IMR-90 (cell line): Measurements from ENCODE around the gene SHC2. TPM values are rescaled to one million over a fixed set of nuclear protein-coding genes. Genes with fewer than 3 reads are reported as not detected.

Experiments used
- ATAC-seq: fragments of 200-7000 bp; cut with Tn5 transposase; 2 replicates; pipeline ENCODE4 v1.9.1; 2020; ENCODE audit warnings: low read depth, mild to moderate bottlenecking, moderate library complexity
- BruUV-seq: library from RNA; stranded (reverse); fragments of 400-500 nt; replicated peaks from 2 replicates; lab custom pipeline; 2021; lab: Mats Ljungman, UMichigan
- CTCF ChIA-PET: fragments of 300-600 bp; formaldehyde crosslinking; extraction: SDS; loops from one replicate; lab custom pipeline; 2021; ENCODE audit warnings: antibody characterized with exemption; lab: Yijun Ruan, JAX
- POLR2A ChIA-PET: fragments of 300-600 bp; sonication (Branson Sonifier 250); formaldehyde crosslinking; loops from one replicate; lab custom pipeline; 2022; ENCODE audit warnings: antibody characterized with exemption; ENCODE audit not compliant: unreplicated experiment; lab: Charles Lee
- DNase-seq: peaks from one replicate; pipeline ENCODE4 v3.0.0; 2013
- H2AFZ ChIP-seq: replicated peaks from 2 replicates; pipeline ENCODE3; 2013; ENCODE audit warnings: low read length, mild to moderate bottlenecking; ENCODE audit not compliant: poor library complexity
- H2AK5ac ChIP-seq: 2 replicates; pipeline ENCODE4 v1.6.1; 2013; ENCODE audit warnings: low read depth, low read length, inconsistent platforms
- H2AK9ac ChIP-seq: replicated peaks from 2 replicates; pipeline ENCODE3; 2013; ENCODE audit warnings: mild to moderate bottlenecking, low read depth, low read length, moderate library complexity; ENCODE audit not compliant: poor library complexity
- H2BK120ac ChIP-seq: 2 replicates; pipeline ENCODE4 v1.6.1; 2013; ENCODE audit warnings: low read depth, low read length, inconsistent platforms
- H2BK15ac ChIP-seq: 3 replicates; pipeline ENCODE4 v1.6.1; 2013; ENCODE audit warnings: low read depth, low read length, inconsistent platforms
- H2BK20ac ChIP-seq: 2 replicates; pipeline ENCODE4 v1.6.1; 2013; ENCODE audit warnings: low read depth, mild to moderate bottlenecking, inconsistent platforms, low read length, moderate library complexity
- H2BK5ac ChIP-seq: 2 replicates; pipeline ENCODE4 v1.6.1; 2013; ENCODE audit warnings: mild to moderate bottlenecking, low read depth, low read length, inconsistent platforms; ENCODE audit not compliant: poor library complexity, severe bottlenecking
- H3K14ac ChIP-seq: replicated peaks from 2 replicates; pipeline ENCODE4 v1.6.1; 2013; ENCODE audit warnings: low read depth, low read length, inconsistent platforms
- H3K18ac ChIP-seq: 2 replicates; pipeline ENCODE4 v1.6.1; 2013; ENCODE audit warnings: low read depth, low read length, control low read depth
- H3K23ac ChIP-seq: 2 replicates; pipeline ENCODE4 v1.6.1; 2013; ENCODE audit warnings: low read depth, low read length, inconsistent platforms
- H3K27ac ChIP-seq: 2 replicates; pipeline ENCODE4 v1.5.1; 2013; ENCODE audit warnings: mild to moderate bottlenecking, control low read depth, low read length; ENCODE audit not compliant: insufficient read depth
- H3K27me3 ChIP-seq: 2 replicates; pipeline ENCODE4 v1.6.1; 2013; ENCODE audit warnings: low read length; ENCODE audit not compliant: control insufficient read depth, insufficient read depth
- H3K36me3 ChIP-seq: 2 replicates; pipeline ENCODE4 v1.6.1; 2013; ENCODE audit warnings: low read length, mixed read lengths; ENCODE audit not compliant: control insufficient read depth, insufficient read depth
- H3K4ac ChIP-seq: 2 replicates; pipeline ENCODE4 v1.6.1; 2013; ENCODE audit warnings: low read depth, low read length, inconsistent platforms
- H3K4me1 ChIP-seq: 2 replicates; pipeline ENCODE4 v1.6.1; 2013; ENCODE audit warnings: low read length, mixed read lengths; ENCODE audit not compliant: control insufficient read depth, insufficient read depth
- H3K4me2 ChIP-seq: 2 replicates; pipeline ENCODE4 v1.6.1; 2013; ENCODE audit warnings: low read depth, mild to moderate bottlenecking, control low read depth, low read length, moderate library complexity
- H3K4me3 ChIP-seq: 2 replicates; pipeline ENCODE4 v1.5.1; 2013; ENCODE audit warnings: low read depth, mild to moderate bottlenecking, control low read depth, low read length, moderate library complexity; ENCODE audit not compliant: insufficient read depth
- H3K56ac ChIP-seq: 2 replicates; pipeline ENCODE4 v1.6.1; 2013; ENCODE audit warnings: low read length, inconsistent platforms; ENCODE audit not compliant: insufficient read depth; ENCODE audit errors: extremely low read depth
- H3K79me1 ChIP-seq, 2 experiments: 2 replicates each; pipeline ENCODE4 v1.6.1; 2013; ENCODE audit warnings: low read length in 2 of 2, inconsistent platforms in 1 of 2, low read depth in 1 of 2
- H3K9ac ChIP-seq: 2 replicates; pipeline ENCODE4 v1.6.1; 2013; ENCODE audit warnings: low read depth, low read length, control low read depth
- H3K9me1 ChIP-seq: 2 replicates; pipeline ENCODE4 v1.6.1; 2013; ENCODE audit warnings: low read length, inconsistent platforms; ENCODE audit not compliant: insufficient read depth
- H3K9me3 ChIP-seq: 2 replicates; pipeline ENCODE4 v1.6.1; 2013; ENCODE audit warnings: low read length; ENCODE audit not compliant: control insufficient read depth, insufficient read depth
- H4K20me1 ChIP-seq: 2 replicates; pipeline ENCODE4 v1.6.1; 2013; ENCODE audit warnings: low read length, inconsistent platforms; ENCODE audit not compliant: insufficient read depth
- H4K5ac ChIP-seq: 2 replicates; pipeline ENCODE4 v1.6.1; 2013; ENCODE audit warnings: mild to moderate bottlenecking, low read depth, low read length, control low read depth
- H4K8ac ChIP-seq, 2 experiments: 2 replicates each; pipeline ENCODE4 v1.6.1; 2013; ENCODE audit warnings: low read depth in 2 of 2, low read length in 2 of 2, control low read depth in 1 of 2, inconsistent platforms in 1 of 2
- H4K91ac ChIP-seq: 2 replicates; pipeline ENCODE4 v1.6.1; 2013; ENCODE audit warnings: low read depth, low read length, inconsistent platforms; ENCODE audit not compliant: insufficient read depth
- CEBPB ChIP-seq: IDR thresholded peaks from 2 replicates; pipeline ENCODE4 v1.6.1; 2012; ENCODE audit warnings: low read depth, low read length, improper control_type of control experiment
- CTCF ChIP-seq: conservative IDR thresholded peaks from 2 replicates; pipeline ENCODE4 v1.5.1; 2012; ENCODE audit warnings: mild to moderate bottlenecking, low read depth, low read length, improper control_type of control experiment
- NFE2L2 ChIP-seq: fragments of 150-350 bp; IDR thresholded peaks from 2 replicates; pipeline ENCODE4 v1.6.1; 2016; ENCODE audit warnings: low read depth, mild to moderate bottlenecking, low read length
- WGBS, 2 experiments: methylation state at CpG; one replicate each; pipeline versions ENCODE4 v1.1.5 to v1.1.7; 2013; ENCODE audit warnings: missing lambda C conversion rate in 2 of 2; ENCODE audit not compliant: insufficient read length in 1 of 2; ENCODE audit errors: extremely low coverage in 2 of 2; 5-methylcytosine and 5-hydroxymethylcytosine counted together
- dilution Hi-C: fragments of 300-500 bp; cut with HindIII; formaldehyde crosslinking; loops from one replicate; pipeline ENCODE4 v1.14.3; 2018; ENCODE audit warnings: low sequenced_read_pairs; ENCODE audit not compliant: unreplicated experiment
- in situ Hi-C: fragments of 300-500 bp; cut with MboI; formaldehyde crosslinking; loops from 3 replicates; pipeline ENCODE4 v1.14.3; 2019; ENCODE audit warnings: low sequenced_read_pairs, inconsistent platforms, mixed read lengths
- intact Hi-C: fragments of 100-400 bp; cut with micrococcal nuclease; formaldehyde crosslinking; loops from 2 replicates; pipeline ENCODE4 v1.10.0; 2022
- polyA plus RNA-seq, 3 experiments: library from polyadenylated mRNA; depleted of rRNA; stranded (reverse); fragments of >200 nt; gene quantifications; 2 replicates each; pipeline ENCODE4 v1.2.3, GENCODE V29; 2012; ENCODE audit warnings: low replicate concordance in 1 of 3
- total RNA-seq: library from RNA; depleted of rRNA; stranded (reverse); fragments of >200 nt; gene quantifications from 2 replicates; pipeline ENCODE4 v1.2.3, GENCODE V29; 2012

SHC2 gene
- total and polyA plus RNA-seq, 2 of the 4 experiments (the other 2 are of a cell fraction) = 0.68 TPM; not detected in 1

GRCh38 chr19:367963-368629 is 92.7 kb downstream of the SHC2 start:
- no peak overlapping the region for H2BK5ac ChIP-seq
- H2AK5ac ChIP-seq = no peak overlapping the region
- H3K18ac ChIP-seq = no peak overlapping the region
- no peak overlapping the region for H4K5ac ChIP-seq
- no peak overlapping the region for H3K56ac ChIP-seq
- peaks cover 8% of the 10 kb centered on the region for H3K9me3 ChIP-seq
- no peak for ATAC-seq
- H4K91ac ChIP-seq = no peak overlapping the region
- no peak for DNase-seq
- no peak for TF ChIP-seq CEBPB
- TF ChIP-seq CTCF = no peak
- no peak for TF ChIP-seq NFE2L2
- H3K27ac ChIP-seq = no peak overlapping the region
- H4K8ac ChIP-seq = no peak overlapping the region
- H3K4me1 ChIP-seq = peaks cover 1% of the 10 kb centered on the region; the same call in 1 of the 2 replicates
- H3K27me3 ChIP-seq = peaks cover 46% of the 10 kb centered on the region
- H3K4ac ChIP-seq = no peak overlapping the region
- no peak overlapping the region for H2AFZ ChIP-seq
- in situ Hi-C loops = no loop called here
- no peak overlapping the region for H2BK120ac ChIP-seq
- 100% methylated on average over 1 of the region's 22 CpGs; no CpG with 5 or more reads in 1 of the 2 experiments for WGBS, 2 experiments
- no peaks in the 10 kb centered on the region for H3K79me1 ChIP-seq
- H2BK20ac ChIP-seq = no peak overlapping the region
- no peak overlapping the region for H3K4me2 ChIP-seq
- no TSS peak for BruUV-seq
- no peaks in the 10 kb centered on the region for H3K36me3 ChIP-seq
- H3K14ac ChIP-seq = no peak overlapping the region
- intact Hi-C loops = no loop called here
- no peaks in the 10 kb centered on the region for H4K20me1 ChIP-seq
- no peak overlapping the region for H2BK15ac ChIP-seq
- no peak overlapping the region for H3K23ac ChIP-seq
- H3K4me3 ChIP-seq = no peak overlapping the region
- dilution Hi-C loops = no loop called here
- CTCF ChIA-PET = no interaction called here
- H3K9ac ChIP-seq = no peak overlapping the region
- H2AK9ac ChIP-seq = no peak overlapping the region
- H3K9me1 ChIP-seq = no peaks in the 10 kb centered on the region
- POLR2A ChIA-PET = no interaction called here
